SK-N-MC (cell line): ENCODE results near the gene EPX.

ENCODE experiments used
- DNase-seq: peaks from one replicate; pipeline ENCODE4 v3.0.0-alpha.2; 2011; ENCODE audit warnings: low read depth, low spot score
- H3K27ac ChIP-seq: fragments of 200-600 bp; sonication (generic); 2 replicates; pipeline ENCODE4 v1.5.1; 2016; ENCODE audit warnings: mixed run types
- H3K36me3 ChIP-seq: fragments of 200-600 bp; sonication (generic); 2 replicates; pipeline ENCODE4 v1.6.1; 2017; ENCODE audit warnings: antibody characterized with exemption, low read length, mixed read lengths; ENCODE audit not compliant: insufficient read depth
- H3K4me3 ChIP-seq: fragments of 200-600 bp; sonication (generic); 2 replicates; pipeline ENCODE4 v1.5.1; 2016
- H3K9ac ChIP-seq: fragments of 200-600 bp; sonication (generic); 2 replicates; pipeline ENCODE4 v1.8.0; 2017; ENCODE audit warnings: mixed run types, mixed read lengths; ENCODE audit not compliant: insufficient read length
- H3K9me3 ChIP-seq: fragments of 200-600 bp; sonication (generic); 2 replicates; pipeline ENCODE4 v1.6.1; 2017; ENCODE audit warnings: low read depth, mild to moderate bottlenecking, antibody characterized with exemption, low read length, moderate library complexity, mixed read lengths
- EZH2 ChIP-seq: fragments of 200-600 bp; sonication (generic); IDR thresholded peaks from one replicate; pipeline ENCODE4 v1.6.1; 2017; ENCODE audit warnings: antibody characterized with exemption
- FOXP2 ChIP-seq: optimal IDR thresholded peaks from 2 replicates; pipeline ENCODE3; 2011; ENCODE audit warnings: mild to moderate bottlenecking, moderate library complexity; ENCODE audit not compliant: insufficient read depth; ENCODE audit errors: extremely low read length, control extremely low read depth
- POLR2AphosphoS5 ChIP-seq: IDR thresholded peaks from 2 replicates; pipeline ENCODE4 v1.6.1; 2012; ENCODE audit warnings: mild to moderate bottlenecking, low read depth, low read length, borderline replicate concordance

EPX gene

GRCh38 chr17:58247511-58248363 is 55.2 kb downstream of the EPX start:
- Histone ChIP-seq H3K27ac (no peak overlapping the region), H3K9ac (no peak overlapping the region), H3K9me3 (no peaks in the 10 kb centered on the region), H3K4me3 (no peak overlapping the region), H3K36me3 (no peaks in the 10 kb centered on the region)
- DNase-seq, result no peak
- TF ChIP-seq POLR2AphosphoS5 (no peak), FOXP2 (no peak), EZH2 (no peak)

GRCh38 chr17:58248955-58249269 is 56.4 kb downstream of the EPX start:
- Histone ChIP-seq H3K9ac (no peak overlapping the region), H3K36me3 (no peaks in the 10 kb centered on the region), H3K4me3 (peak overlapping the region; percentile 78), H3K9me3 (no peaks in the 10 kb centered on the region), H3K27ac (no peak overlapping the region)
- no peak for DNase-seq
- TF ChIP-seq EZH2 (no peak), POLR2AphosphoS5 (no peak), FOXP2 (no peak)

- DNase-seq, result no peak
- no peak for TF ChIP-seq EZH2
- TF ChIP-seq FOXP2, result no peak
- TF ChIP-seq POLR2AphosphoS5, result no peak
- no peaks in the 10 kb centered on the region for H3K9me3 ChIP-seq
- peak overlapping the region; percentile 78 for H3K4me3 ChIP-seq
- H3K36me3 ChIP-seq, result no peaks in the 10 kb centered on the region
- H3K27ac ChIP-seq, result no peak overlapping the region
- peak overlapping the region; percentile 61 for H3K9ac ChIP-seq
Measured at GRCh38 chr17:58249270-58250133, 57.0 kb downstream of the EPX start.

- H3K27ac ChIP-seq, result no peak overlapping the region
- DNase-seq, result no peak
- no peak overlapping the region for H3K4me3 ChIP-seq
- H3K36me3 ChIP-seq, result no peaks in the 10 kb centered on the region
- no peaks in the 10 kb centered on the region for H3K9me3 ChIP-seq
- H3K9ac ChIP-seq, result no peak overlapping the region
- TF ChIP-seq EZH2 (no peak), POLR2AphosphoS5 (no peak), FOXP2 (no peak)
Measured at GRCh38 chr17:58250344-58251011, 58.0 kb downstream of the EPX start.

DNA sequence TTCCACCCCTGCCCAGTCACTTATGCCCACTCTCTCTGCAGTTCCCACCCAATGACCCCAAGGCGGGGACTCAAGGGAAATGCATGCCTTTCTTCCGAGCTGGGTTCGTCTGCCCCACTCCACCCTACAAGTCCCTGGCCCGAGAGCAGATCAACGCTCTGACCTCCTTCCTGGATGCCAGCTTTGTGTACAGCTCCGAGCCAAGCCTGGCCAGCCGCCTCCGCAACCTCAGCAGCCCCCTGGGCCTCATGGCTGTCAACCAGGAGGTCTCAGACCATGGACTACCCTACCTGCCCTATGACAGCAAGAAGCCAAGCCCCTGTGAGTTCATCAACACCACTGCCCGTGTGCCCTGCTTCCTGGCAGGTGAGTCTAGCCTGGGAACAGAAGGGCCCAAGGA is 59.6 kb downstream of the EPX start:
- Histone ChIP-seq H3K36me3 (no peaks in the 10 kb centered on the region), H3K9ac (no peak overlapping the region), H3K4me3 (no peak overlapping the region), H3K27ac (no peak overlapping the region), H3K9me3 (no peaks in the 10 kb centered on the region)
- no peak for TF ChIP-seq EZH2
- TF ChIP-seq POLR2AphosphoS5, result no peak
- no peak for TF ChIP-seq FOXP2
- no peak for DNase-seq

- H3K9ac ChIP-seq, result no peak overlapping the region
- no peak for TF ChIP-seq FOXP2
- no peak for TF ChIP-seq EZH2
- H3K4me3 ChIP-seq, result no peak overlapping the region
- H3K27ac ChIP-seq, result no peak overlapping the region
- no peak for DNase-seq
- no peaks in the 10 kb centered on the region for H3K36me3 ChIP-seq
- H3K9me3 ChIP-seq, result no peaks in the 10 kb centered on the region
Measured at GRCh38 chr17:58253082-58253481, 60.6 kb downstream of the EPX start.
